PC-9 (cell line): ENCODE results near the gene STK39. TPM values are rescaled to one million over a fixed set of nuclear protein-coding genes. Genes with fewer than 3 reads are reported as not detected.
A peak's percentile ranks its signal among the peaks of the same experiment; 100 is the strongest.

Source experiments
- BruUV-seq: library from RNA; stranded (reverse); fragments of 400-500 nt; replicated peaks from 2 replicates; lab custom pipeline; 2021; lab: Mats Ljungman, UMichigan
- CTCF ChIA-PET: fragments of 300-600 bp; sonication (Branson Sonifier 250); formaldehyde crosslinking; loops from one replicate; lab custom pipeline; 2022; ENCODE audit warnings: antibody characterized with exemption; lab: Charles Lee
- POLR2A ChIA-PET: fragments of 300-600 bp; sonication (Branson Sonifier 250); formaldehyde crosslinking; loops from one replicate; lab custom pipeline; 2022; ENCODE audit warnings: antibody characterized with exemption; ENCODE audit not compliant: unreplicated experiment; lab: Charles Lee
- DNase-seq, 2 experiments: peaks; one replicate each; pipeline versions ENCODE4 v3.0.0 to v3.0.0-alpha.2; 2015 to 2022; ENCODE audit warnings: mixed read lengths in 1 of 2
- H2AFZ ChIP-seq: fragments of 200-600 bp; sonication (generic); 2 replicates; pipeline ENCODE4 v1.8.1; 2017; ENCODE audit warnings: antibody characterized with exemption
- H3F3A ChIP-seq: fragments of 200-600 bp; sonication (generic); 2 replicates; pipeline ENCODE4 v1.8.1; 2017; ENCODE audit warnings: antibody characterized with exemption, mild to moderate bottlenecking, low read depth; ENCODE audit not compliant: insufficient read depth
- H3K27ac ChIP-seq: fragments of 200-600 bp; sonication (generic); 2 replicates; pipeline ENCODE4 v1.6.1; 2016; ENCODE audit warnings: mixed run types
- H3K27me3 ChIP-seq: fragments of 200-600 bp; sonication (generic); 2 replicates; pipeline ENCODE4 v1.6.1; 2016; ENCODE audit warnings: low read depth, mixed run types; ENCODE audit not compliant: insufficient read depth
- H3K36me3 ChIP-seq: fragments of 200-600 bp; sonication (generic); 2 replicates; pipeline ENCODE4 v1.6.1; 2016; ENCODE audit warnings: low read depth, mixed run types
- H3K4me1 ChIP-seq: fragments of 200-600 bp; sonication (generic); replicated peaks from 2 replicates; pipeline ENCODE4 v1.6.1; 2016; ENCODE audit warnings: mixed run types; ENCODE audit not compliant: insufficient read depth
- H3K4me2 ChIP-seq: fragments of 200-600 bp; sonication (generic); 2 replicates; pipeline ENCODE4 v1.6.1; 2017; ENCODE audit warnings: mixed run types
- H3K4me3 ChIP-seq: fragments of 200-600 bp; sonication (generic); 2 replicates; pipeline ENCODE4 v1.6.1; 2016; ENCODE audit warnings: mixed run types
- H3K79me2 ChIP-seq: fragments of 200-600 bp; sonication (generic); 2 replicates; pipeline ENCODE4 v1.6.1; 2017; ENCODE audit warnings: low read depth, mixed run types
- H3K9me2 ChIP-seq: fragments of 200-600 bp; sonication (generic); 2 replicates; pipeline ENCODE4 v1.8.1; 2017; ENCODE audit warnings: mild to moderate bottlenecking; ENCODE audit not compliant: insufficient read depth
- H3K9me3 ChIP-seq: fragments of 200-600 bp; sonication (generic); 2 replicates; pipeline ENCODE4 v1.8.1; 2016; ENCODE audit warnings: low read depth; ENCODE audit not compliant: insufficient read depth
- H4K20me1 ChIP-seq: fragments of 200-600 bp; sonication (generic); 2 replicates; pipeline ENCODE4 v1.8.1; 2017; ENCODE audit not compliant: insufficient read depth
- EZH2 ChIP-seq: fragments of 200-600 bp; sonication (generic); IDR thresholded peaks from 2 replicates; pipeline ENCODE4 v1.8.0; 2017; ENCODE audit warnings: antibody characterized with exemption, low read depth
- intact Hi-C: fragments of 100-400 bp; cut with micrococcal nuclease; formaldehyde crosslinking; loops from one replicate; pipeline ENCODE4 v1.10.0; 2022; ENCODE audit not compliant: unreplicated experiment
- total RNA-seq: library from RNA; stranded (reverse); gene quantifications from 2 replicates; pipeline ENCODE4 v1.2.3, GENCODE V29; 2021
- TF ChIP-seq, protein P1 (sequence below): fragments of 200-600 bp; sonication (generic); conservative IDR thresholded peaks from 2 replicates; pipeline ENCODE4 v1.6.1; 2017; ENCODE audit warnings: mixed run types, antibody characterized with exemption, mild to moderate bottlenecking, moderate library complexity

Gene STK39
- total RNA-seq, 1 experiment from 2014 or later = 14.5 TPM

- Histone ChIP-seq H3K79me2 (no peaks in the 10 kb centered on the region), H3K27ac (no peak overlapping the region), H3K27me3 (no peaks in the 10 kb centered on the region), H3K4me2 (no peak overlapping the region), H4K20me1 (no peaks in the 10 kb centered on the region), H3F3A (peaks cover 7% of the 10 kb centered on the region; the same call in 1 of the 2 replicates), H3K4me1 (peaks cover 24% of the 10 kb centered on the region), H2AFZ (no peak overlapping the region), H3K4me3 (no peak overlapping the region), H3K36me3 (no peaks in the 10 kb centered on the region), H3K9me2 (no peaks in the 10 kb centered on the region), H3K9me3 (no peaks in the 10 kb centered on the region)
- CTCF ChIA-PET = no interaction called here
- no peak for DNase-seq
- intact Hi-C loops = no loop called here
- BruUV-seq = no TSS peak
- no peak for TF ChIP-seq EZH2
- TF ChIP-seq, protein P1, sequence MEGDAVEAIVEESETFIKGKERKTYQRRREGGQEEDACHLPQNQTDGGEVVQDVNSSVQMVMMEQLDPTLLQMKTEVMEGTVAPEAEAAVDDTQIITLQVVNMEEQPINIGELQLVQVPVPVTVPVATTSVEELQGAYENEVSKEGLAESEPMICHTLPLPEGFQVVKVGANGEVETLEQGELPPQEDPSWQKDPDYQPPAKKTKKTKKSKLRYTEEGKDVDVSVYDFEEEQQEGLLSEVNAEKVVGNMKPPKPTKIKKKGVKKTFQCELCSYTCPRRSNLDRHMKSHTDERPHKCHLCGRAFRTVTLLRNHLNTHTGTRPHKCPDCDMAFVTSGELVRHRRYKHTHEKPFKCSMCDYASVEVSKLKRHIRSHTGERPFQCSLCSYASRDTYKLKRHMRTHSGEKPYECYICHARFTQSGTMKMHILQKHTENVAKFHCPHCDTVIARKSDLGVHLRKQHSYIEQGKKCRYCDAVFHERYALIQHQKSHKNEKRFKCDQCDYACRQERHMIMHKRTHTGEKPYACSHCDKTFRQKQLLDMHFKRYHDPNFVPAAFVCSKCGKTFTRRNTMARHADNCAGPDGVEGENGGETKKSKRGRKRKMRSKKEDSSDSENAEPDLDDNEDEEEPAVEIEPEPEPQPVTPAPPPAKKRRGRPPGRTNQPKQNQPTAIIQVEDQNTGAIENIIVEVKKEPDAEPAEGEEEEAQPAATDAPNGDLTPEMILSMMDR = no peak
- POLR2A ChIA-PET = interaction anchor here (0.6 to 0.9 kb wide), 2 partner anchors 13 to 38 kb away, joined by 4 to 5 read pairs; no protein-coding TSS in a partner anchor
These were observed 5.6 kb upstream of the STK39 start for GRCh38 chr2:168252976-168253375.

DNA sequence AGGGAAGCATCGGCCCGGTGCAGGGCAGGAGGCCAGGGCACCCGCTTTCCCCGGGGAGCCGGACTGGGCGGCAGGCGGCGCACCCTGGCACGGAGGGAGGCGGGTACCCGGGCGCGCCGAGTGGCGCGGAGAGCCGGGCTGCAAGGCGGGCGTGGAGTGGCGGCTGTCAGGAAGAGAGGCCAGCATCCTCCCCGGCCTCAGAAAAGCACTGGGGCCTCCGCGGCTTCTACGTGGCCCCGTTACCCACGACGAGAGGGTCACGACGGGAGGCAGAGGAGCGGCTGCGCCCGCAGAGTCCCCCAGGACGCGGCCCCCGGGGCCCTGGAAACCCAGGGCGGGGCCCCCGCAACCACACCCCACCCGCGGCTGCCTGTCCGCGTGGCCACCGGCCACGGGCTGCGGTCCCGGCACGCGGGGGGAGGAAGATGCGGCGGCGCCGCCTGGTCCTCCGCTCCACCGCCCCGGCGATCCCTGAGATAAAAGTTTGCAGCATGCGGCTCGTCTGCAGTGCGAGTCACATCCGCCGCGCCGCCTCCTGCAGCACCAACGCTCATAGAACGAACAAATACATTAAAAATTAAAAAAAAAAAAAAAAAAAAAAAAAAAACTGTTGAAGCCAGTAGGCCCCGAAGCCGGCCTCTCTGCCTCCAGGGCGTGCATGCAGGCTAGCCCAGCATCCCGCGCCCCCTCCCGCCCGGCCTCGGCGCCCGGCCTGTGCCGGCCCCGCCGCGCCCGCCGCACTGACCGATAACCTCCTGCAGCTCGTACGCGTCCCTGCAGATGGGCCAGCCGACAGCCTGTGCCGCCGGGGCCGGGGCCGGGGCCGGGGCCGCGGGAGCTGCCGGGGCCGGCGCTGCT is 683 bp downstream of the STK39 start:
- peak; percentile 37 to 58 for DNase-seq

DNA sequence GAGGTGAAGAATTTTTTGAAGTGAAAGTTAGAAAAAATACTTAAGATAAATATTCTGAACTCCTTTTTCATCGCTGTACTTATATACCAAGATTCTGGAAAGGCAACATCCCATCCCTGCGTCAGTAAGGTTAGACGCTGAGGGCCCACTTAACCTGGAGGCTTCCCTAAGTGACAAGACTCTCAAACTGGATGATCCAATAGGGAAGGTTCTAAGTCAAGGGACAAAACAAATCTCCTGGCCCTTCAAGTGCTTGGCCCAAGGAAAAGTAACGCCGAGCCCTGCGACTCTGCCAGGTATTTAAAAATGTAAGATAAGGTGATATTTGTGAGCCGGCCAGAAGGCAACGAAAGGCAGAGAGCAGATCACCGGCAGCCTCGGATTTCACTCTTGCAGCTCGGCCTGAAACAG is 1.3 kb downstream of the STK39 start:
- H3K9me2 ChIP-seq = no peaks in the 10 kb centered on the region
- BruUV-seq = no TSS peak
- H3F3A ChIP-seq = peaks cover 10% of the 10 kb centered on the region; the same call in 1 of the 2 replicates
- 0 out of 2 replicates have a peak overlapping the region, but pooled peaks have one; percentile 46 for H2AFZ ChIP-seq
- no peaks in the 10 kb centered on the region for H3K9me3 ChIP-seq
- intact Hi-C loops = loop anchor here (2.0 to 5.0 kb wide), 3 partner anchors 21 to 109 kb away; no protein-coding TSS in a partner anchor
- H3K4me2 ChIP-seq = peak overlapping the region; percentile 81
- H3K4me3 ChIP-seq = peak overlapping the region; percentile 90
- DNase-seq = no peak
- peaks cover 55% of the 10 kb centered on the region for H3K79me2 ChIP-seq
- H3K27me3 ChIP-seq = no peaks in the 10 kb centered on the region
- H3K27ac ChIP-seq = peak overlapping the region; percentile 70
- POLR2A ChIA-PET = no interaction called here
- no peak for TF ChIP-seq EZH2
- TF ChIP-seq, protein P1 = no peak
- CTCF ChIA-PET = no interaction called here
- peaks cover 41% of the 10 kb centered on the region for H3K4me1 ChIP-seq
- H4K20me1 ChIP-seq = no peaks in the 10 kb centered on the region
- H3K36me3 ChIP-seq = 0 out of 2 replicates have a peak, but pooled peaks cover 3% of the 10 kb centered on the region

More for the DNA sequence above, 683 bp downstream of the STK39 start:
- H3K79me2 ChIP-seq = peaks cover 48% of the 10 kb centered on the region
- CTCF ChIA-PET = no interaction called here
- peak overlapping the region; percentile 81 for H3K4me2 ChIP-seq
- intact Hi-C loops = loop anchor here (2.0 to 5.0 kb wide), 3 partner anchors 22 to 109 kb away; no protein-coding TSS in a partner anchor
- TF ChIP-seq, protein P1 = peak; percentile 43; the same call in 1 of the 2 replicates
- TF ChIP-seq EZH2 = no peak
- peaks cover 10% of the 10 kb centered on the region; the same call in 1 of the 2 replicates for H3F3A ChIP-seq
- peaks cover 41% of the 10 kb centered on the region for H3K4me1 ChIP-seq
- no peaks in the 10 kb centered on the region for H4K20me1 ChIP-seq
- 0 out of 2 replicates have a peak, but pooled peaks cover 3% of the 10 kb centered on the region for H3K36me3 ChIP-seq
- H3K9me3 ChIP-seq = no peaks in the 10 kb centered on the region
- peak overlapping the region; percentile 70 for H3K27ac ChIP-seq
- no peaks in the 10 kb centered on the region for H3K9me2 ChIP-seq
- BruUV-seq = no TSS peak
- no peaks in the 10 kb centered on the region for H3K27me3 ChIP-seq
- 0 out of 2 replicates have a peak overlapping the region, but pooled peaks have one; percentile 46 for H2AFZ ChIP-seq
- peak overlapping the region; percentile 90 for H3K4me3 ChIP-seq
- POLR2A ChIA-PET = no interaction called here
